ENCODE measurements around the gene TMEM62.
"Not testable (repeated sequence)": the region's sequence is repeated elsewhere in the genome, so short reads cannot be mapped to it uniquely, and the experiment has no call there.

TMEM62 gene

DNA sequence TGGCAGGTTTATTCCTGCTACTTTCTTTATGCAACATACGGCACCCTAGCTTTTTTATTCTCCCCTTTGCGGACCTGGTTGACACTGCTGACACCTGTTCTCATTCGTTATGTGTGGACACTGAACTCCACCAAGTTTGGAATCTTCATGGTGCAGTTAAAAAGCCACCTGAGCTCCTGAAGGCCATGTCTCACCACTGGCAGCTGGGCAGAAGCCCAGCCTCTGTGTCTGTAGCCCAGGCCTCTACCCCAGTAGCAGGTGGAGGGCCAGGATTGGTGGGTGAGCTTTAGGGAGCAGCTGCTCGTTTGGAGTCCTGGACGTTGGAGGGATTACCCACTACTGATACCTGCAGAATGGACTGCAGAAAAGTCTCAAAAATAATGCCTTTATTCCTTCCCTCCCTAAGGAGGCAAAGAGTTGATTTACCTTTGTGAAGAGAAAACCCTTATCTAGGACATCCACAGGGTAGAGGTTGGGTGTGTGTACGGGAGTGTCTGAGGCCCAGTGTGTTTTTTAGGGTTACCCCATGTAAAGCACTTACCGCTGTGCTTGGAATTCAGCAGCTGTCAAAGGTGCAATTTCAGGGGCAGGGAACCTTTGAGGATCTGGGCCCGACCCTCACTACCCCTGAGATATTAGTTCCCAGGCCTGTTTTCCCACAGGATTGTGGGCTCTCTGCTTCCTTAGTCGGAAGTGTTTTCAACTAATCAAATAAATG, 51.2 kb downstream of the TMEM62 start:
- no peak for DNase-seq

DNA sequence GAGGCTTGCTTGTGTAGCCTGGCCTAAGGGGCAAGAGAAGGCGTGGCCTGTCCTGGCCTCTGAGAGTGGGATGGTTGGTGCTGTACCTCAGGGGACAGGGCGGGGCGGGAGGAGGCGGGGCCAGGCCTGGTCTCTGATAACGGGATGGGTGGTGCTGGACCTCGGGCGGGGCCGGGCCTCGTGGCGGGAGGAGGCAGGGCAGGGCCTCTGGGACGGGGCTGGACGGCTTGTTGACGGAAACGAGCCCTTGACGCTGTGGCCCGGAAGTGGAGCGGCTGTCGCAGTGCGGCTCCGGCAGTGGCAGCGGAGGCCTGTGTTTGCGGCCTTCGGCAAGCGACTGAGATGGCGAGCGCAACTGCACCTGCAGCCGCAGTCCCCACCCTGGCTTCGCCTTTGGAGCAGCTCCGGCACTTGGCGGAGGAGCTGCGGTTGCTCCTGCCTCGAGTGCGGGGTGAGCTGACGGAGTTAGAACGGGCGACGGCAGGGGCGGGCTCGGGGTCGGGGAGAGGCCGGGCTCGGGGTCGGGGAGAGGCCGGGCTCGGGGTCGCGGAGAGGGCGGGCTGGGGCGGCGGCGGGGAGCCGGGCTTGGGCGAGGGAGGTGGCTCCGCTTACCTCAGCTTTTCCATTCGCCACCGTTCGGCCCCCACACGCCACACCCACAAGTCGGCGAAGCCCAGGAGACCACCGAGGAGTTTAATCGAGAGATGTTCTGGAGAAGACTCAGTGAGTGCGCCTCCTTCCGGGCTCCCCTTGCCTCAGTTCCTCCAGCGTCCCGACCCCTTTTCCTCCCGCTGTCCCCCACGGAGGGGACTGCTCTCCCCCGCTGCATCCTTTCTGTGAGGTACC, 52.0 kb downstream of the TMEM62 start, which contains the start of gene CCNDBP1:
Gene CCNDBP1, plus strand, starts transcription at position 247 of the 846 bp plus-strand sequence. Its CDS starts 96 bp downstream, at position 343.
- DNase-seq: peak; percentile 67

DNA sequence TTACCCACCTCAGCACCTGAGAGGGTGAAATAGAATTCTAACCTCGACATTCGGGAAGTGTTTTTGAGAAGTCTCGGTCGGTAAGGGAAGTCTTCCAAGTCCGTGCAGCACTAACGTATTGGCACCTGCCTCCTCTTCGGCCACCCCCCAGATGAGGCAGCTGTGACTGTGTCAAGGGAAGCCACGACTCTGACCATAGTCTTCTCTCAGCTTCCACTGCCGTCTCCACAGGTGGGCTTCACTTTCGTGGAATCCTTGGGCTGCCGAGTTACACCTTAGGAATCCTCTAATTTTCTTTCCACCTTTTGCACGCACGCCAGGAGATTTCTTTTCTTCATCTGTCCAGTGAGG, 52.6 kb downstream of the TMEM62 start:
- DNase-seq: no peak

DNA sequence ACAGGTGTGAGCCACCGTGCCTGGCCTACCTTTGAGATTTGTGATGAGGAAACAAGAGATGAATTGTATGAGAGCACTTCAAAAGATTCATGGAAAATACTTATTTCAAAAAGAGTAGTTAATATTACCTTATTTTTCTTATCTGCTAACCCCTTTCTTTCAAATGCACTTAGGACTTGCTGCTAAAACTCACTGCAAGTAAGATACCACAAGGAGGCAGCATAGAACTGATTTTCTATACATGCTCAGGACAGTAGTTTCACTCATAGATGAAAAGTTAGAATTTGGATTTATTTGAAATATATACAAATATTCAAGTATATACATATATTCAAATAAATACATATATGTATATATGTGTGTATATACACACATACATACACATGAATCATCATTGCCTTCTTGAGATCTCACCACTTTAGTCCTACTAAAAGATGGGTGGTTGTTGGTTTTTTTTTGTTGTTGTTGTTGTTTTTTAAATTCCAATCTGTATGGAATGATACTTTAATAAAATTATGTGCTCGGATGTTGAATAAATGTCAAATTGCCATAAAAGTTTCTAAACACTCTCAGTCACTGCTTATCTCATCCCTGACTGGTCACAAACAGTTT, 54.3 kb downstream of the TMEM62 start:
- DNase-seq: no peak

DNA sequence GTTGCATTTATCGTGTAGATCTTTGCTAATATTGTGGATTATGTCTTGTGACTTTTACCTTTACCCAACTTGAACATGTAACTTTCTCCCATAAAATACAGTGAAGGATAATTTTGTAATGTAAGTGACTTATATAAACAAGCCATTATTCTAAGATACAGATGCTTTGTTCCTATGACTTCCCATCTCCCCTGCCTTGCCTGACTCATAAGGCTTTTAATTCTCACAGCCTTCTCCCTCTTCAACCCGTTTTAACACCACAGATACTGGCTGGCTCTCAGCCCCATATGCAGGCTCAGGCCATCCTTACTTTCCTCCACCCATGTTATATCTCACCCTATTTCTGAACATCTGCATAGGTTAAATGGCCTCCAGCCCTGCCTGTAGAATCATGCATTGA, 55.9 kb downstream of the TMEM62 start:
- DNase-seq: no peak

DNA sequence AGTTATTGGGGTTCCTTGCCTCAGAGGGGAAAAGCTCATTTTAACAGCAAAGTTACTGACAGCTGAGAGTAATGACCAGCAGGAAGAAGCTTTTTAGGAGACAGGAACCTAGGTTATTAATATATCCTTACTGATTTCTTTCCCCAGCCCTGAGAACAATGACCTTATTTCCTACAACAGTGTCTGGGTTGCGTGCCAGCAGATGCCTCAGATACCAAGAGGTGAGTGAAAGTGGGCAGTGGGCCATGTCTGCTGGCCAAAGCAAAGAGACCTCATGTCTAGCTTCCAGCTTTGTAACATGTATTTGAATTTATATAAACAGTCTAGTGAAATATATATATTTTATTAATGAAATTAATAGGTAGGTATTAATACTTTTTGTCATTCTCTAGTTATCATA, 56.8 kb downstream of the TMEM62 start:
- DNase-seq: no peak

DNA sequence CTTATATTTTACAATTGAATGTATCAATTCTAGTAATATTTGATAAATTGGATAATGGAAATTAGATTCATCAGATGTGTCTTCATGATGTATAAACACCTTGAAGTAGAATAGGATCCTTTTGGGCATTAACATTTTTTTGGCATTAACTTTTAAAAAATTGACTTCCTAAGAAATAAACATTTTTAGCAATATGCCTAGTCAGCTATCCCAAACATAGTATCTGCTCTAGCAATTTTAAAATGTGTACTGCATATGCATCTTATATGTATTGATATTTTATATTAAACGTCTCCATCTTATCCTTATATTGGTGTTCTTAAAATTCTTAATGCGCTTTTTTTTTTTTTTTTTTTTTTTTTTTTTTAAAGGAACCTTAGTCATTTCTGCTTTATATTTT, 60.3 kb downstream of the TMEM62 start:
- DNase-seq: no peak

DNA sequence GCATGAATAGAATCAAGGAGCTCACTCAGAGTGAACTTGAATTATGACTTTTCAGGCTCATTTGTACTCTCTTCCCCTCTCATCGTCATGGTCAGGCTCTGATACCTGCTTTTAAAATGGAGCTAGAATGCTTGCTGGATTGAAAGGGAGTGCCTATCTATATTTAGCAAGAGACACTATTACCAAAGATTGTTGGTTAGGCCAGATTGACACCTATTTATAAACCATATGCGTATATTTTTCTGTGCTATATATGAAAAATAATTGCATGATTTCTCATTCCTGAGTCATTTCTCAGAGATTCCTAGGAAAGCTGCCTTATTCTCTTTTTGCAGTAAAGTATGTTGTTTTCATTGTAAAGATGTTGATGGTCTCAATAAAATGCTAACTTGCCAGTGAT, 61.4 kb downstream of the TMEM62 start:
- DNase-seq: no peak

DNA sequence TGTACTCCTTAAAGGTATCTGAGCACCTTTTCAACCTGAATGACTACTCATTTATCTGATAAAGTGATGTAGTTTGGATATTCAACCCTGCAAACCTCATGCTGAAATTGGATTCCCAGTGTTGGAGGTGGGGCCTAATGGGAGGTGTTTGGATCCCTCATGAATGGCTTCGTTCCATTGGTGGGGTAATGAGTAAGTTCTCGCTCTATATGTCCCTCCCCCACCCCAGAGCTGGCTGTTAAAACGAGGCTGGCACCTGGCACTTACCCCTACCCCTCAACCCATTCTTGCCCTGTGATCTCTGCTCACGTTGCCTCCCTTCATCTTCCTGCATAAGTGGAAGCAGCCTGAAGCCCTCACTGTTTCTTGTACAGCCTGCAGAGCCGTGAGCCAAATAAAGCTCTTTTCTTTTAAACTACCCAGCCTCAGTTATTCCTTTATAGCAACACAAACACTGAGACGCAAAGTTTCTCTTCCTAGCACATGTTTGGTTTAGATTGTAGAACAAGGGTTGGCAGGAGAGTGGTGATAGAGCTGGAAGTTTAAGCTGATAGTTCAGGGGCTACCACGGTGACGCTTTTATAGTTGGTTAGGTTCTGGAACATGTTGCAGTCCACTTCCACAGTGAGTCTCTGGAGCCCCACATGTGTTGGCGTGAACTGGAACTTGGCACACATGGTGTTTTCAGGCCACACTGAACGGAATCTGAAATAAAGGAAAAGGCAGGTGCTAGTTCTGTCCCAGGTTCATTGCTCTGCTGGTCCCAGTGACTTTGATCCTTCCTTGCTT, 63.6 kb downstream of the TMEM62 start:
- no peak for DNase-seq

DNA sequence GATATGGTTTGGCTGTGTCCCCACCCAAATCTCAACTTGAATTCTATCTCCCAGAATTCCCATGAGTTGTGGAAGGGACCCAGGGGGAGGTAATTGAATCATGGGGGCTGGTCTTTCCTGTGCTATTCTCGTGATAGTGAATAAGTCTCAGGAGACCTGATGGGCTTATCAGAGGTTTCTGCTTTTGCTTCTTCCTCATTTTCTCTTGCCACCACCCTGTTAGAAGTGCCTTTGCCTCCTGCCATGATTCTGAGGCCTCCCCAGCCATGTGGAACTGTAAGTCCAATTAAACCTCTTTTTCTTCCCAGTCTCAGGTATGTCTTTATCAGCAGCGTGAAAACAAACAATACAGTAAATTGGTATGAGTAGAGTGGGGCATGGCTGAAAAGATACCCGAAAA, 64.4 kb downstream of the TMEM62 start:
- not testable (repeated sequence) for DNase-seq

DNA sequence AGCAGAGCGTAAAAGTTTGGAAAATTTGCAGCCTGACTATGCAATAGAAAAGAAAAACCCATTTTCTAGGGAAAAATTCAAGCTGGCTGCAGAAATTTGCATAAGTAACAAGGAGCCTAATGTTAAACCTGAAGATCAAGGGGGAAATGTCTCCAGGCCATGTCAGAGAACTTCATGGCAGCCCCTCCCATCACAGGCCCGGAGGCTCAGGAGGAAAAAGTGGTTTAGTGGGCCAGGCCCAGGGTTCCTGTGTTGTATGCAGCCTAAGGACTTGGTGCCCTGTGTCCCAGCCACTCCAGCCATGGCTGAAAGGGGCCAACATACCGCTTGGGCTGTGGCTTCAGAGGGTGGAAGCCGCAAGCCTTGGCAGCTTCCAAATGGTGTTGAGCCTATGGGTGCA, 65.2 kb downstream of the TMEM62 start:
- not testable (repeated sequence) for DNase-seq

DNA sequence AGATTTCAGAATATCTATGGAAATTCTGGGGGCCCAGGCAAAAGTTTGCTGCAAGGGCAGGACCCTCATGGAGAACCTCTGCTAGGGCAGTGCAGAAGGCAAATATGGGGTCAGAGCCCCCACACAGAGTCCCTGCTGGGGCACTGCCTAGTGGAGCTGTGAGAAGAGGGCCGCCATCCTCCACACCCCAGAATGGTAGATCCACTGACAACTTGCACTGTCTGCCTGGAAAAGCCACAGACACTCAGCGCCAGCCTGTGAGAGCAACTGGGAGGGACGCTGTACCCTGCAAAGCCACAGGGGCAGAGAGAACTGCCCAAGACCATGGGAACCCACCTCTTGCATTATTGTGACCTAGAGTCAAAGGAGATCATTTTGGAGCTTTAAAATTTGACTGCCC, 65.6 kb downstream of the TMEM62 start:
- DNase-seq: no peak

DNA sequence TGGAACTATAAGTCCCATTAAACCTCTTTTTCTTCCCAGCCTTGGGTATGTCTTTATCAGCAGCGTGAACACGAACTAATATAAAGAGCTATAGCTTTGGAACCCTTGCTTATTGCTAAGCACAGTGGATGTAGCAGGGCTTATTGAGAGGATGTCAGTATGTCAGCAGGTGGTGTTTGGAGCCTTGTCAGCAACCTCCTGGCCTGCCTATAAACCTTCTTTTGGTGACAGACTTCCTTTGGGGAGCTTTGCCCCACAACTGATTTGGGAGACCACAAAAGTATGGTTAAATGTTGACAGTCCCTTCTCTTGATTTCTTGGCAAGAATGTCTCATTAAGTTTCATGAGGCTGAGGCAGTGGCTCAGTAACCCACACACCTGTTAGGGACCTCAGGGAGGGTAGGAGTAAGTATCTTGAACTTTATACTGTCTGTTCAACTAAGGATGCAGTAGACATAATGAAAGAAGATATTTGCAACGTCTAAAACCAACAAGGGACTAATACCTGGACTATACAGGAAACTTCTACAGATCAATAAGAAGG, 66.6 kb downstream of the TMEM62 start:
- DNase-seq: no peak

DNA sequence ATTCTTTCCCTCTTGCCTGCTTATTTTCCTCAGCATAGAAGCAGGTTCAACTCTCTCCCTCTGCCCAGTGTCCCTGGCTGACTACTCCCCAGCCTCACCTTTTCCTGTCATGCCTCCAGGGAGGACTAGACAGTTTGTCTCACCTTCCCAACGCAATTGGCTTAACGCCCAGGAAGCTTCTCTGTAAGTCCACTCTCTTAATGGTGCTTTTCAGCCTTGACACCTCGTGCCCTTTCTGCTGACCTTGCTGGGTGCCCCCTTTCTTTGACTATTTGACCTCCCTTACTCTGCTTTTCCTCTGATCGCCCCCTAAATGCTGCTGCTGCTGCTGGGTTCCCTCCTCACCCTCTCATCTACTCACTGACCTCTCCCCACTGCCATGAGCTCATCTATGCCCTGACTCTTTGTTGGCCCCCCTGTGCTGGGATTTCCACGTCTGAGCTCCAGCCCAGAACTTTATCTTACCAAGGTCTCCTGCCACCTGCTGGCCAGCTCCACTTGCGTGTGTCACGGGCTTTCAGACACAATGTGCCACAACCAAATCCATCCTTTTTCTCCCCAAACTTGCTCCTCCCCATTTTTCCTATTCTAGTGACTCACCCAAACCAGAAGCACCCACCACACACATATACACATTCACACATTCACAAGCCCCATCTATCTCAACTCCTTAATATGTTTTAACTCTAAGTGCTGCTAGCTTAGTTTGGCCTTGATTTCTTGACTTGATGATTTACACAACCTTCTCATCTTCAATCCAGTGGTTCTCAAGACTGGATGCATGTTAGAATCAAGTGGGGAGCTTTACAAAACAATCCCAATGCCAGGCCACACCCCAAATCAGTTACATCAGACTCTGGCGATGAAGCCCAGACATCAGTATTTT, 70.9 kb downstream of the TMEM62 start:
- no peak for DNase-seq

DNA sequence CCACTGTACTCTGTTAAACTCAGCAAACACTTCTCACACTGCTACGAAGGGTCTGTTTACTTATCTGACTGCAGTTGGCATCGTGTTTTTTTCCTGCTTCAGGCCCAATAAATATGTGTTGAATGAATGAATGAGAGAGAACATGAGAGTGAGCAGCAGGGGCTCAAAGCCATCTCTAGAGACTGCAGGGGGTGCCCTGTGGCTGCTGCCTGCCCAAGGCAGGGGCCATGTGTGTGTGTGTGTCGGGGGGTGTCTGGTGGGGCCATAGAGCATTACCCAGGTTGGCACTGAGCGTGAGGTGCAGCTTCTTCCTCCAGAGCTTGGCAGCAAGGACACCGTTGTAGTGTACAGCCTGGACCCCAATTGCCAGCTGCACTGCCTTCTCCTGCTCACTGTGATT, 72.7 kb downstream of the TMEM62 start:
- no peak for DNase-seq

DNA sequence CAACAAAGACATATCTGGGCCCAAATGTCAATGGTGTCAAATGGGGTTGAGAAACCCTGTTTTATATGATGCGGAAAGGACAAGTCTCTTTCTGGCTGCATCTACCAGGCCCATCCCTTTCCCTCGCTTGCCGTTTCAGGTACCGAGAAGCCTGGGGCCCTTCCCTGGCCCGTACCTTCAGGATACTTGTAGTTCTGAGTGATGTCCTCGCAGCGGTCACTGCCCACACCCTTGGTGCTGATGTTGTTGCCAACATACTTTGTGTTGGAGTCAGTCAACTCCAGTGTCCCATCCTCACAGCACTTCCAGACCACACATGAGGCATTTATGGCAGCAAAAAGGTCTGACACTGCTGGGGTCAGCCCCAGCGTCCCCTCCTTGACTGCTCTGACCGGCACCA, 73.6 kb downstream of the TMEM62 start:
- DNase-seq: no peak

DNA sequence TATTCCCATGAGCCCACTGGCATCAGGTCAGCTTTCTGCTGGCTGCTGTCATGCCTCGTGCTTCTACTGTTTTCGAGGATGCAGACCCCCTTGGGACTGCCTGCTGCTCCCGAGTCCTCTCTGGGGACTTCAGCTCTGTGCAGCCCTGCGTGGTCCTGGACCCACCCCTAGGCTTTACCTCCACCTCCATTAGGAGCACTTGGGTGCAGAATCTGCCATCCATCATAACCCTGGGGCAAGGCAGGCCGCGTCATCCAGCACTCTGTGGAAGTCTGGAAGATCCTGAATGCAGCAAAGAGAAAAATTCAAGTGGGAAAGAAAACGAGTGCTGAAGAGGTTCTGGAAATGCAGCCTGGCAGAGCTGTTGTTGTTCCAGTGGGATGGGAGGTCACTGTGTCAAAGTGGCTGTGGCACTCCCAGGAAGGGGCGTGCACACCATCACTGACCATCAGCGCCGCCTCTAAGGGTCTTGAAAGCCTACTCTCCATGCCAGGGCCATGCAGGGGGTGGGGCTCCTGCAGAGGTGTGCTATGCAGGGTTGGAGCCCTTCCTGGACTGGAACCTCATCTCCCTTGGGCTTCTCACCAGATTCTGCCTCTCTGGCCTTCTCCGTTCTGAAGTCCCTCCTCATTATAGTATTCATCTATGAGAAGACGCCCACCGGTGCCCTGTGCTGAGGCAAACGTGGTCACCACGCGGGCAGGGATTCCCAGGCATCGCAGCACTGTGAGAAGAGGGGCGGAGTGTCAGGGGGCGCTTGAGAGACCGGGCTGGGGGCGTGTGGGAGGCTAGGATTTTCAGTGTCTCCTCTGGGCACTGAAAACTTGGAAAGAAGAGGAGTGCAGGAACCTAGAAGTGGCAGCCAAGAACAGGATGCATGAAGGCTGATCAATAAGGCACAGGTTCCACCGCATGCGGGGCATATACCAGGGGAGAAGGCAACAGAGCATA, 74.9 kb downstream of the TMEM62 start:
- no peak for DNase-seq

DNA sequence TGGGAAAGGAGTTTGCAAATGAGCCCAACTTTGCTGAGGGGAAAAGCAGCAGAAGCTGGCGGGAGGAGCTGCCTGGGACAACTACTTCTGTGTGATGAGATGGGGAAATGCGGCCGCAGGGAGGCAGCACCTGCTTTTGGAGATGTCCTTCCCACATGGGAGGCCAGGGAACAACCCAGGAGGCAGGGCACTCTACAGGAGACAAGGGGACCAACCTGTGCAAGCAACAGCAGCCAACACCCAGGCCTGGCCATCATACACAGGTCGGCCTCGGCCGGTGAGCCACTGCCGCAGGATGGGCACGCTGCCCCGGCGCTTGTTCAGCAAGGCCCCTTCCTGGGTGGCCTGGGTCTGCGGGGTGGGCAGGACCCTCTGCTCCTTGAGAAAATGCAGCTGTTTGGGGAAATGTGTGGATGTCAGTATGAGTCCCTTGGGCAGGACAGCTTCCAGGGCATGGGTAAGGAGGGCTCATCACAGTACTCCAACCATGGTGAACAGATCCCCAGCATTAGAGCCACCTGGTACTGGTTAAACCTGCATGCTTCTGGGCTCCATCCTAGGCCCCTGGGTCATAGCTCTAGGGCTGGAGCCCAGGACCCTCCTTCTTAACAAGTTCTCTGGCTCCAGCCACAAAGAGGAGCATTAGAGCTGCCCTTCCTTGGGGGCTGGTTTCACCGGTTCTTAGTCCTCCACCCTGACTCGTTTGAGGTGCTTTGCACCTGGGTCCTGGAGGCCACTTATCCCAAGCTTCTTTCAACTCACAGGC, 75.9 kb downstream of the TMEM62 start:
- DNase-seq: no peak

DNA sequence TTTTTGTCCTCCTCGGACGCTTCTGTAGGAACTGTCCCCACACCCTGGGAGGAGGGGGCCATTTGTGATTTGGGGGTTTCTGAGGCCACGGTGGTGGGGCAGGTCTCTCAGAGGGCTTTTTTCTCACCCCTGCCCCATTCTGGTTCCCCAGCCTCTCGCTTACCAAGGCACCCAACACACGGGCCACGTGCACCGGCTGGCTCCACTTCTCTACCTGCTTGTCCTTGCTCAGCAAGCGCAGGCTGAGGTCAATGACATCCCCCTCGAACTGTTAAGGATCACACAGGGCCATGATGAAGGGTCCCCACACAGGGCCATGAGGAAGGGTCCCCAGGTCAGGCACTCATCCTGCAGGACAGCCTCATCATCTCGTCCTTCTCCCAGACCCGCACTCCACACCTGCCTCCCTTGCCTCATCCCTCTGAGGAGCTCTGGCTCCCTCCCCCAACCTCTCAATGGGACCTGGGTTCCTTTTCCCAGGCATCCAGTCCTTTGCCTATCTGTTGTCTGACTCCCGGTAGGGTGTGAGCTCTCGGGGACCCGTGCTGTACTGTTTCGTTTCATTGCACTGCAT, 76.9 kb downstream of the TMEM62 start:
- DNase-seq: no peak
